Fibroblast of pulmonary artery (primary cell): Measurements from ENCODE around the gene UNC5C.

Source experiments
- DNase-seq: peaks from one replicate; pipeline ENCODE4 v3.0.0-alpha.2; 2010; ENCODE audit warnings: low read depth
- H3K4me3 ChIP-seq: replicated peaks from 2 replicates; pipeline ENCODE4 v1.5.1; 2011; ENCODE audit warnings: low read depth, mild to moderate bottlenecking, control low read depth, low read length, moderate library complexity
- CTCF ChIP-seq: IDR thresholded peaks from 2 replicates; pipeline ENCODE4 v1.5.1; 2011; ENCODE audit warnings: mild to moderate bottlenecking, control low read depth, low read length, inconsistent platforms; ENCODE audit errors: missing control alignments

The UNC5C gene

GRCh38 chr4:95539106-95539505 lies 9.7 kb downstream of the UNC5C start:
- no peak for DNase-seq
- no peak for TF ChIP-seq CTCF
- H3K4me3 ChIP-seq, result no peak overlapping the region

GRCh38 chr4:95537863-95538488 lies 10.8 kb downstream of the UNC5C start:
- DNase-seq, result no peak
- no peak overlapping the region for H3K4me3 ChIP-seq
- TF ChIP-seq CTCF, result no peak

- no peak for DNase-seq
- TF ChIP-seq CTCF, result no peak
- no peak overlapping the region for H3K4me3 ChIP-seq
These were observed 11.6 kb downstream of the UNC5C start for GRCh38 chr4:95537191-95537590.

GRCh38 chr4:95536650-95537049 lies 12.1 kb downstream of the UNC5C start:
- TF ChIP-seq CTCF, result no peak
- no peak for DNase-seq

GRCh38 chr4:95535180-95535579 lies 13.6 kb downstream of the UNC5C start:
- DNase-seq, result no peak

More at GRCh38 chr4:95536650-95537049, 12.1 kb downstream of the UNC5C start:
- H3K4me3 ChIP-seq, result no peak overlapping the region

GRCh38 chr4:95534032-95534431 lies 14.7 kb downstream of the UNC5C start:
- DNase-seq, result no peak
- TF ChIP-seq CTCF, result no peak

More at GRCh38 chr4:95535180-95535579, 13.6 kb downstream of the UNC5C start:
- no peak overlapping the region for H3K4me3 ChIP-seq
- no peak for TF ChIP-seq CTCF

GRCh38 chr4:95533254-95533653 lies 15.5 kb downstream of the UNC5C start:
- TF ChIP-seq CTCF, result no peak
- no peak overlapping the region for H3K4me3 ChIP-seq
- no peak for DNase-seq

More at GRCh38 chr4:95534032-95534431, 14.7 kb downstream of the UNC5C start:
- H3K4me3 ChIP-seq, result no peak overlapping the region
